Trophoblast cell (in vitro differentiated cells and primary cell): ENCODE data around the gene SLC35A4.
"Not testable (repeated sequence)": the region's sequence is repeated elsewhere in the genome, so short reads cannot be mapped to it uniquely, and the experiment has no call there.

Experiments
- DNase-seq, 2 donors: peaks; one replicate each; pipeline ENCODE4 v3.0.0-alpha.2; 2016
- H2AFZ ChIP-seq: 2 replicates; pipeline ENCODE4 v1.6.1; 2013; ENCODE audit warnings: low read length, moderate library complexity, mild to moderate bottlenecking; ENCODE audit not compliant: insufficient read depth, poor library complexity
- H2AK5ac ChIP-seq: 2 replicates; pipeline ENCODE4 v1.6.1; 2013; ENCODE audit warnings: mild to moderate bottlenecking, low read length
- H2BK120ac ChIP-seq: 2 replicates; pipeline ENCODE4 v1.6.1; 2013; ENCODE audit warnings: low read length, mild to moderate bottlenecking, moderate library complexity; ENCODE audit not compliant: insufficient read depth, poor library complexity
- H2BK12ac ChIP-seq: 2 replicates; pipeline ENCODE4 v1.6.1; 2013; ENCODE audit warnings: mild to moderate bottlenecking, low read length, moderate library complexity
- H2BK5ac ChIP-seq: 2 replicates; pipeline ENCODE4 v1.6.1; 2013; ENCODE audit warnings: low read length, low read depth, moderate library complexity, mild to moderate bottlenecking; ENCODE audit not compliant: poor library complexity
- H3K14ac ChIP-seq: 2 replicates; pipeline ENCODE4 v1.6.1; 2013; ENCODE audit warnings: mild to moderate bottlenecking, low read length
- H3K18ac ChIP-seq: 2 replicates; pipeline ENCODE4 v1.6.1; 2013; ENCODE audit warnings: mild to moderate bottlenecking, low read length
- H3K23ac ChIP-seq: 2 replicates; pipeline ENCODE4 v1.6.1; 2013; ENCODE audit warnings: low read length
- H3K27ac ChIP-seq: 2 replicates; pipeline ENCODE4 v1.5.1; 2013; ENCODE audit warnings: low read depth, mild to moderate bottlenecking, inconsistent platforms, low read length, moderate library complexity
- H3K27me3 ChIP-seq: 2 replicates; pipeline ENCODE4 v1.6.1; 2013; ENCODE audit warnings: inconsistent platforms, mild to moderate bottlenecking, low read length, moderate library complexity; ENCODE audit not compliant: insufficient read depth
- H3K36me3 ChIP-seq, 2 experiments: 1 replicate in 1 of 2; 2 replicates in 1 of 2; pipeline ENCODE4 v1.6.1; 2013; ENCODE audit warnings: low read length in 2 of 2, mild to moderate bottlenecking in 2 of 2, moderate library complexity in 1 of 2; ENCODE audit not compliant: insufficient read depth in 2 of 2, control insufficient read depth in 1 of 2
- H3K4ac ChIP-seq: 2 replicates; pipeline ENCODE4 v1.6.1; 2013; ENCODE audit warnings: low read depth, mild to moderate bottlenecking, low read length, moderate library complexity
- H3K4me1 ChIP-seq, 2 experiments: 1 replicate in 1 of 2; 2 replicates in 1 of 2; pipeline ENCODE4 v1.6.1; 2013; ENCODE audit warnings: low read length in 2 of 2, mild to moderate bottlenecking in 2 of 2, moderate library complexity in 1 of 2; ENCODE audit not compliant: insufficient read depth in 2 of 2, control insufficient read depth in 1 of 2
- H3K4me2 ChIP-seq: 2 replicates; pipeline ENCODE4 v1.6.1; 2013; ENCODE audit warnings: inconsistent platforms, mild to moderate bottlenecking, low read length, moderate library complexity
- H3K4me3 ChIP-seq: 2 replicates; pipeline ENCODE4 v1.5.1; 2013; ENCODE audit warnings: mild to moderate bottlenecking, low read depth, low read length, inconsistent platforms
- H3K79me1 ChIP-seq: one replicate; pipeline ENCODE4 v1.6.1; 2013; ENCODE audit warnings: low read length
- H3K79me2 ChIP-seq: 2 replicates; pipeline ENCODE4 v1.6.1; 2013; ENCODE audit warnings: low read length, mild to moderate bottlenecking; ENCODE audit not compliant: control insufficient read depth, insufficient read depth, poor library complexity
- H3K9ac ChIP-seq: 2 replicates; pipeline ENCODE4 v1.6.1; 2013; ENCODE audit warnings: mild to moderate bottlenecking, low read length
- H3K9me3 ChIP-seq: 2 replicates; pipeline ENCODE4 v1.6.1; 2013; ENCODE audit warnings: low read depth, mild to moderate bottlenecking, control low read depth, inconsistent platforms, low read length; ENCODE audit not compliant: insufficient read depth
- H4K12ac ChIP-seq: 2 replicates; pipeline ENCODE4 v1.6.1; 2013; ENCODE audit warnings: low read depth, mild to moderate bottlenecking, low read length, moderate library complexity
- H4K8ac ChIP-seq: 2 replicates; pipeline ENCODE4 v1.6.1; 2013; ENCODE audit warnings: low read depth, mild to moderate bottlenecking, low read length, moderate library complexity
- H4K91ac ChIP-seq: one replicate; pipeline ENCODE4 v1.6.1; 2013; ENCODE audit warnings: low read depth, mild to moderate bottlenecking, low read length, moderate library complexity
- WGBS: extraction: QIAGEN DNeasy Blood & Tissue Kit; methylation state at CpG from one replicate; pipeline ENCODE4 v1.1.7; 2013; ENCODE audit warnings: missing lambda C conversion rate; ENCODE audit not compliant: insufficient read length, insufficient coverage; ENCODE audit errors: extremely low coverage; 5-methylcytosine and 5-hydroxymethylcytosine counted together

The SLC35A4 gene

GRCh38 chr5:140590861-140591260, 26.2 kb downstream of the SLC35A4 start:
- H3K4me1 ChIP-seq = no peaks in the 10 kb centered on the region
- no peak overlapping the region for H2BK120ac ChIP-seq
- no peak overlapping the region for H2AK5ac ChIP-seq
- H3K79me1 ChIP-seq = no peaks in the 10 kb centered on the region
- no peak overlapping the region for H3K27ac ChIP-seq
- H3K79me2 ChIP-seq = no peaks in the 10 kb centered on the region
- H4K91ac ChIP-seq = no peak overlapping the region
- H4K8ac ChIP-seq = no peak overlapping the region
- no peak overlapping the region for H3K23ac ChIP-seq
- no peak overlapping the region for H2AFZ ChIP-seq
- no peak for DNase-seq
- no peak overlapping the region for H3K4ac ChIP-seq
- no CpG with 5 or more reads among the region's 7 CpGs for WGBS
- H2BK5ac ChIP-seq = no peak overlapping the region
- no peak overlapping the region for H3K4me2 ChIP-seq
- H3K27me3 ChIP-seq = no peaks in the 10 kb centered on the region
- H4K12ac ChIP-seq = no peak overlapping the region
- no peaks in the 10 kb centered on the region for H3K36me3 ChIP-seq
- no peak overlapping the region for H3K9ac ChIP-seq
- no peaks in the 10 kb centered on the region for H3K9me3 ChIP-seq
- H2BK12ac ChIP-seq = no peak overlapping the region
- H3K18ac ChIP-seq = no peak overlapping the region
- no peak overlapping the region for H3K4me3 ChIP-seq
- H3K14ac ChIP-seq = no peak overlapping the region

DNA sequence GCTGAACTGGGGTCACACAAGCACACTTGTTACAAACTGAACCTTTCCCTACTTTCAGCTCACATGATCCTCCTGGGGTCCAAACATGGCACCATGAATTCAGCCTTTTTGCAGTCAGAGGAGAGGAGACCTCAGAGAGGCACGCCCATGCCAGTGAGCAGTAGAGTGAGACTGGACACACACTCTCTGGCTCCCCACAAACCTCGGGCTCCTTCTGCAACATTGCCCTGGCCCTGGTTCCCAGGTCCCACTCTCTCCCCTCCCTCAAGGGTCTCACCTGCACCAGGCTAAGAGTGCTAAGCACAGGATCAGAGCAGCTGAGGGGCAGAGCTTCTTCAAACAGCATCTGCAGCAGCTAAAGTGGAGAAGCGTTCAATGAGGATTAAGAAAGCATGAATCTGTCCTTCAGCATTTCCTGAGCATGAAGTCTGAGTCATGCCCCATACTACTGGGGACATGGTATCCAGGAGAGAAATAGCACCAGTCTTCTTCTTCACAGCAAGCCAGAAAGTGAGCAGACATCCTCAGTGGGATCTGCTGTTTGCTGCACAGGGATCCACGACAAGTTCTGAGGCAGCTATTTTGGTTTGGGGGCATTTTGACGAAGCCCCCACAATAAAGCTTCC, 27.2 kb downstream of the SLC35A4 start:
- no peak overlapping the region for H3K18ac ChIP-seq
- no peaks in the 10 kb centered on the region for H3K79me1 ChIP-seq
- H4K8ac ChIP-seq = no peak overlapping the region
- H3K36me3 ChIP-seq = no peaks in the 10 kb centered on the region
- H3K4ac ChIP-seq = no peak overlapping the region
- no peaks in the 10 kb centered on the region for H3K27me3 ChIP-seq
- no peak overlapping the region for H2BK120ac ChIP-seq
- H3K4me3 ChIP-seq = no peak overlapping the region
- no peaks in the 10 kb centered on the region for H3K9me3 ChIP-seq
- no peaks in the 10 kb centered on the region for H3K79me2 ChIP-seq
- H3K23ac ChIP-seq = no peak overlapping the region
- H2AFZ ChIP-seq = no peak overlapping the region
- no peak overlapping the region for H3K9ac ChIP-seq
- H2AK5ac ChIP-seq = no peak overlapping the region
- no CpG with 5 or more reads among the region's 5 CpGs for WGBS
- no peak overlapping the region for H4K91ac ChIP-seq
- H4K12ac ChIP-seq = no peak overlapping the region
- H3K4me2 ChIP-seq = no peak overlapping the region
- H3K27ac ChIP-seq = no peak overlapping the region
- no peak overlapping the region for H2BK12ac ChIP-seq
- DNase-seq = no peak
- H3K14ac ChIP-seq = no peak overlapping the region
- no peaks in the 10 kb centered on the region for H3K4me1 ChIP-seq
- no peak overlapping the region for H2BK5ac ChIP-seq

GRCh38 chr5:140593070-140593469, 28.4 kb downstream of the SLC35A4 start:
- no CpG with 5 or more reads among the region's 14 CpGs for WGBS
- H3K36me3 ChIP-seq = not testable (repeated sequence)

DNA sequence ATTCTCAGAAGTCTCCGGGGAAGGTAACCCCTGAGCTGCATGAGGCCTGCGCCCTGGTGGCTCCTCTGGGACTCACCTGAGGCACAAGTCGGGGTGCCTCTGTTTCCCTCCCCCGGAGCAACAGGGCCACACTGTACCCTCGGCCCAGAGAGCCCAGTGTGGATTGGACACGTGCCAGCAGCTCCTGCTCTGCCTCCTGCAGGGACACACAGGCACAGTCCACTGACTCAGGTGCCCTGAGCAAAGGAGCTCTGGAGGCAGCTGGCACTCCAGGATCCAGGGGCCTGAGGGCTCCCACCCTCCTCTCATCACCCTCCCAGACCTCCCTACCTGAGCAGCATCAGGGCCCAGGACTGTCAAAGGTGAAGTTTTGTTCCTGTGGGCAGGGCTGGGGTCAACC, 29.5 kb downstream of the SLC35A4 start:
- no peaks in the 10 kb centered on the region for H3K4me1 ChIP-seq
- no peaks in the 10 kb centered on the region for H3K27me3 ChIP-seq
- H3K23ac ChIP-seq = no peak overlapping the region
- H3K18ac ChIP-seq = no peak overlapping the region
- H4K91ac ChIP-seq = no peak overlapping the region
- no peak overlapping the region for H4K8ac ChIP-seq
- no peak overlapping the region for H3K4me3 ChIP-seq
- no peak for DNase-seq
- no peak overlapping the region for H3K27ac ChIP-seq
- no peak overlapping the region for H3K4ac ChIP-seq
- WGBS = no CpG with 5 or more reads among the region's 6 CpGs
- H3K79me1 ChIP-seq = no peaks in the 10 kb centered on the region
- no peaks in the 10 kb centered on the region for H3K36me3 ChIP-seq
- H3K9me3 ChIP-seq = no peaks in the 10 kb centered on the region
- no peak overlapping the region for H3K14ac ChIP-seq
- H2BK5ac ChIP-seq = no peak overlapping the region
- H3K4me2 ChIP-seq = no peak overlapping the region
- no peaks in the 10 kb centered on the region for H3K79me2 ChIP-seq
- H2AK5ac ChIP-seq = no peak overlapping the region
- no peak overlapping the region for H2AFZ ChIP-seq
- no peak overlapping the region for H4K12ac ChIP-seq
- no peak overlapping the region for H2BK12ac ChIP-seq
- H3K9ac ChIP-seq = no peak overlapping the region
- no peak overlapping the region for H2BK120ac ChIP-seq

More at GRCh38 chr5:140593070-140593469, 28.4 kb downstream of the SLC35A4 start:
- H2BK120ac ChIP-seq, H3K79me1 ChIP-seq, H3K27me3 ChIP-seq, H3K79me2 ChIP-seq, H2BK12ac ChIP-seq, H4K12ac ChIP-seq, H3K4me3 ChIP-seq, H4K8ac ChIP-seq, H2AFZ ChIP-seq, H2AK5ac ChIP-seq, H3K4me1 ChIP-seq, H4K91ac ChIP-seq, H3K14ac ChIP-seq, H3K9ac ChIP-seq, H3K18ac ChIP-seq, H3K9me3 ChIP-seq, H2BK5ac ChIP-seq, H3K4me2 ChIP-seq, H3K4ac ChIP-seq, H3K27ac ChIP-seq, H3K23ac ChIP-seq: not testable (repeated sequence)
- DNase-seq = peak in 1 of 2 donors; percentile 17
